T47D (cell line): ENCODE measurements around the gene DACT2.

Experiments used
- DNase-seq, 2 experiments: peaks; one replicate each; pipeline versions ENCODE4 v3.0.0 to v3.0.0-alpha.2; 2011 to 2012; ENCODE audit warnings: low read depth in 1 of 2, low spot score in 1 of 2
- JUND ChIP-seq: IDR thresholded peaks from 2 replicates; pipeline ENCODE4 v1.6.1; 2012; ENCODE audit warnings: low read depth
- in situ Hi-C: cut with HindIII; loops from 2 replicates; pipeline ENCODE4 v1.10.0; 2016; ENCODE audit warnings: low sequenced_read_pairs, low pct_unique_long_range_greater_than_20kb

Gene DACT2

GRCh38 chr6:168264593-168265335 is 54.8 kb downstream of the DACT2 start:
- no peak for TF ChIP-seq JUND
- DNase-seq = no peak
- in situ Hi-C loops = no loop called here

- TF ChIP-seq JUND = no peak
- in situ Hi-C loops = no loop called here
- DNase-seq = no peak
These were observed 56.1 kb downstream of the DACT2 start for GRCh38 chr6:168263351-168263905.

DNA sequence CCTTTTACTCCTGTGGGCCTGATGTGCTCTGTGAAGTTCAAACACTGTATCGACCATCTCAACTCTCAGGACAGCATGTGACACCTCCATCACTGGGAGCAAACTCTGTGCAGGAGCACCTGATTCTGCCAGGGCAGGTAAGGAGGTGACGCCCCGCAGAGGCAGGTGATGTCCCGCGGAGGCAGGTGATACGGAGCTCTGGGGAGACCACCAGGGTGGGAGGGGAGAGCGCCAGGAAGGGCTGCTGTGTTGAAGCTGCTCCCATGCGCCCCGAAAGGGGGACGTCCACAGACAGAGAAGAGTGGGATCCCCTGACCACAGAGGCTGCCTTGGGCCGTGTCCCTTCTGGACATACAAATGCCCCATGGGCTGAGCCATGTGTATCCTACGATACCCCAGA is 58.3 kb downstream of the DACT2 start:
- no peak for DNase-seq
- in situ Hi-C loops = no loop called here
- no peak for TF ChIP-seq JUND

- in situ Hi-C loops = no loop called here
These were observed 59.1 kb downstream of the DACT2 start for GRCh38 chr6:168260420-168260987.

DNA sequence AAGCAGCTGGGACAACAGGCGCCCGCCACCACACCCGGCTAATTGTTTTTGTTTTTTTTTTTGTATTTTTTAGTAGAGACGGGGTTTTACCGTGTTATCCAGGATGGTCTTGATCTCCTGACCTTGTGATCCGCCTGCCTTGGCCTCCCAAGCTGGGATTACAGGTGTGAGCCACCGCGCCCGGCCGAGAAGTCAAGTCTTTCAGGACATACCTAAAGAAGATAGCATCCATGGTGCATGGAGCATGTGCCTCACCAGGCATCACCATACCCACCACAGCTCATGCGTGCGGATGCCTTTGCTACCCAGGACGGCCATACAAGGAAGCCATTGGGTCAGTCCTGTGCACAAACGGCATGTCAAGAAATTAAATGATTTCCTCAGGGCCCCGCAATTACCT is 60.8 kb downstream of the DACT2 start:
- no peak for DNase-seq
- in situ Hi-C loops = no loop called here

More at GRCh38 chr6:168260420-168260987, 59.1 kb downstream of the DACT2 start:
- DNase-seq = no peak
- TF ChIP-seq JUND = no peak

GRCh38 chr6:168256940-168257339 is 62.6 kb downstream of the DACT2 start:
- TF ChIP-seq JUND = no peak
- no peak for DNase-seq
- in situ Hi-C loops = no loop called here

More for the DNA sequence above, 60.8 kb downstream of the DACT2 start:
- no peak for TF ChIP-seq JUND
